ENCODE data around the gene SLC8A2. TPM values are rescaled to one million over a fixed set of nuclear protein-coding genes. Genes with fewer than 3 reads are reported as not detected.

Gene SLC8A2
- total and polyA plus RNA-seq, 10 of the 15 experiments (the other 5 are each of a cell fraction or from before 2014, with no cell fraction given) = not detected

- BruUV-seq (replicated peaks) = no TSS peak
- FAIRE-seq (peak; percentile 89), ATAC-seq (peak; percentile 96), DNase-seq (ENCODE audit: low read depth, low spot score) (no peak)
- no peak overlapping the region for H2AFZ ChIP-seq (ENCODE audit: control insufficient read depth, low read depth, low read length)
- no peak overlapping the region for H3K27ac ChIP-seq (ENCODE audit: control insufficient read depth, insufficient read depth)
- CTCF ChIA-PET = interaction anchor here (0.5 to 9.9 kb wide), 23 partner anchors 9 to 378 kb away, joined by 3 to 163 read pairs (median 5); partner anchors contain the start of genes DHX34, EHD2, KPTN and NAPA
- no peaks in the 10 kb centered on the region for H3K79me2 ChIP-seq (ENCODE audit: control insufficient read depth, insufficient read depth, low read length)
- RAD21 ChIA-PET (ENCODE audit: unreplicated experiment) = interaction anchor here (0.6 to 3.0 kb wide), 11 partner anchors 9 to 276 kb away, joined by 3 to 47 read pairs (median 8); partner anchors contain the start of genes EHD2, KPTN and NAPA
- no peaks in the 10 kb centered on the region for H4K20me1 ChIP-seq (ENCODE audit: control insufficient read depth, insufficient read depth)
- H3K4me1 ChIP-seq (ENCODE audit: control insufficient read depth, insufficient read depth, low read length) = no peaks in the 10 kb centered on the region; the same call in none of the 2 replicates
- in situ Hi-C loops (cut with MboI) (loop anchor here (5.0 kb wide), 1 partner anchor 270 kb away; no protein-coding TSS in a partner anchor), intact Hi-C loops (cut with micrococcal nuclease; ENCODE audit: unreplicated experiment) (loop anchor here (1.0 to 2.0 kb wide), 4 partner anchors 46 to 270 kb away; partner anchors contain the start of gene NAPA)
- POLR2A ChIA-PET = interaction anchor here (0.5 kb wide), 1 partner anchor 349 kb away, joined by 3 read pairs; no protein-coding TSS in a partner anchor
- no peak overlapping the region for H3K4me3 ChIP-seq
- WGBS (ENCODE audit: insufficient coverage, insufficient replicate concordance, low lambda C conversion rate, missing lambda C conversion rate) = 23% methylated on average over 17 of the region's 17 CpGs
- H3K4me2 ChIP-seq (ENCODE audit: control insufficient read depth, insufficient read depth) = no peak overlapping the region
- H3K9me3 ChIP-seq (replicated peaks; ENCODE audit: control insufficient read depth, insufficient read depth, low read length) = no peaks in the 10 kb centered on the region
- no peak overlapping the region for H3K9ac ChIP-seq (ENCODE audit: control insufficient read depth, insufficient read depth, low read length)
- no peaks in the 10 kb centered on the region for H3K36me3 ChIP-seq (ENCODE audit: control insufficient read depth in 2 of 2, insufficient read depth in 2 of 2, low read length in 1 of 2)
- H3K27me3 ChIP-seq (replicated peaks in 1 of 2; ENCODE audit: control insufficient read depth in 2 of 2, insufficient read depth in 2 of 2, low read length in 1 of 2) = no peaks in the 10 kb centered on the region; a peak in 2 of 4 replicates
- SMC1A ChIA-PET (ENCODE audit: uncharacterized antibody, unreplicated experiment) = interaction anchor here (0.5 to 3.4 kb wide), 12 partner anchors 8 to 309 kb away, joined by 3 to 49 read pairs (median 3); partner anchors contain the start of gene NOP53
- no peak for TF ChIP-seq PBX3 (IDR thresholded peaks at IDR 0.05; ENCODE audit: insufficient replicate concordance, low read depth, low read length)
- no peak for TF ChIP-seq IKZF2 (IDR thresholded peaks at IDR 0.05)
- no peak for TF ChIP-seq ZNF274 (IDR thresholded peaks at IDR 0.05; ENCODE audit: insufficient read depth, insufficient read length)
- TF ChIP-seq ESRRA (IDR thresholded peaks at IDR 0.05; ENCODE audit: low read length) = no peak
- TF ChIP-seq CREB1 (IDR thresholded peaks at IDR 0.05; ENCODE audit: low read depth) = 0 out of 2 replicates have a peak, but pooled peaks have one; percentile 20
- TF ChIP-seq ZNF384 (IDR thresholded peaks at IDR 0.05; ENCODE audit: borderline replicate concordance, low read depth, low read length) = no peak
- no peak for TF ChIP-seq MYC (IDR thresholded peaks at IDR 0.05; ENCODE audit: insufficient read depth, insufficient read length, insufficient replicate concordance, low read length, severe bottlenecking)
- no peak for TF ChIP-seq ZZZ3 (IDR thresholded peaks at IDR 0.05; ENCODE audit: control insufficient read depth, insufficient read length, low read depth)
- no peak for TF ChIP-seq PKNOX1 (IDR thresholded peaks at IDR 0.05)
- TF ChIP-seq RELB (IDR thresholded peaks at IDR 0.05; ENCODE audit: low read depth) = no peak
- no peak for TF ChIP-seq ZBTB11 (CRISPR knock-in tag; IDR thresholded peaks at IDR 0.05)
- no peak for TF ChIP-seq ZSCAN29 (IDR thresholded peaks at IDR 0.05)
- no peak for TF ChIP-seq MEF2A (IDR thresholded peaks at IDR 0.05; ENCODE audit: insufficient read depth, low read depth, low read length)
- TF ChIP-seq FOXM1 (IDR thresholded peaks at IDR 0.05; ENCODE audit: low read depth, low read length) = no peak
Observed at GRCh38 chr19:47436712-47437401, 34.8 kb downstream of the SLC8A2 start.
